Spleen (tissue), 11 donors: Measurements from ENCODE around the gene TIMP1. TPM values are rescaled to one million over a fixed set of nuclear protein-coding genes. Genes with fewer than 3 reads are reported as not detected.
A peak's percentile ranks its signal among the peaks of the same experiment; 100 is the strongest.

Source experiments
- DNase-seq: peaks from one replicate; pipeline ENCODE4 v3.0.0-alpha.2; 2020
- H3K27ac ChIP-seq, 8 donors: fragments of 200-600 bp; sonication (generic) in 7 of 8; 1 replicate in 4 of 8; 2 replicates in 4 of 8; pipeline versions ENCODE4 v1.5.0 to v1.8.0; 2016 to 2021; ENCODE audit warnings: inconsistent platforms in 4 of 8, mild to moderate bottlenecking in 4 of 8, moderate library complexity in 1 of 8
- H3K27me3 ChIP-seq, 7 donors: fragments of 200-600 bp; sonication (generic) in 6 of 7; replicated peaks in 1 of 7; 1 replicate in 4 of 7; 2 replicates in 3 of 7; pipeline versions ENCODE4 v1.5.0 to v1.8.0; 2016 to 2021; ENCODE audit warnings: inconsistent platforms in 3 of 7, mild to moderate bottlenecking in 1 of 7
- H3K36me3 ChIP-seq, 6 donors: fragments of 200-600 bp; sonication (generic) in 5 of 6; 1 replicate in 4 of 6; 2 replicates in 2 of 6; pipeline versions ENCODE4 v1.5.0 to v1.8.0; 2016 to 2021; ENCODE audit warnings: inconsistent platforms in 2 of 6
- H3K4me1 ChIP-seq, 6 donors: fragments of 200-600 bp; sonication (generic) in 5 of 6; 1 replicate in 3 of 6; 2 replicates in 3 of 6; pipeline versions ENCODE4 v1.5.0 to v1.8.0; 2016 to 2021; ENCODE audit warnings: inconsistent platforms in 3 of 6
- H3K4me3 ChIP-seq, 8 donors: fragments of 200-600 bp; sonication (generic) in 7 of 8; 1 replicate in 4 of 8; 2 replicates in 4 of 8; pipeline versions ENCODE4 v1.5.0 to v1.8.0; 2016 to 2021; ENCODE audit warnings: inconsistent platforms in 4 of 8, mild to moderate bottlenecking in 4 of 8, moderate library complexity in 2 of 8
- H3K9me3 ChIP-seq, 8 donors: fragments of 200-600 bp; sonication (generic) in 7 of 8; 1 replicate in 4 of 8; 2 replicates in 4 of 8; pipeline versions ENCODE4 v1.5.0 to v1.8.0; 2016 to 2021; ENCODE audit warnings: inconsistent platforms in 4 of 8
- POLR2A ChIP-seq, 3 donors: fragments of 450-650 bp; IDR thresholded peaks; one replicate each; pipeline ENCODE4 v1.5.1; 2017; ENCODE audit warnings: antibody characterized with exemption in 3 of 3, mild to moderate bottlenecking in 1 of 3
- POLR2AphosphoS5 ChIP-seq, 3 donors: sonication (generic); formaldehyde crosslinking; IDR thresholded peaks; one replicate each; pipeline ENCODE4 v1.5.1; 2017; ENCODE audit warnings: antibody characterized with exemption in 3 of 3
- WGBS, 5 donors: extraction: QIAGEN DNeasy Blood & Tissue Kit in 3 of 5; methylation state at CpG; one replicate each; pipeline versions ENCODE4 v1.1.5 to v1.1.7; 2013 to 2018; 5-methylcytosine and 5-hydroxymethylcytosine counted together
- intact Hi-C: fragments of 100-400 bp; cut with DNase I; formaldehyde crosslinking; loops from one replicate; pipeline ENCODE4 v1.15.0; 2023; ENCODE audit warnings: low total_unique reads
- polyA plus RNA-seq, 3 donors: library from polyadenylated mRNA; stranded (reverse); fragments of 200-250 nt; gene quantifications; one replicate each; pipeline ENCODE4 v1.2.1, GENCODE V29; 2013
- total RNA-seq, 7 donors: library from RNA; depleted of rRNA in 3 of 7; stranded (reverse); fragments of >200 nt in 3 of 7; fragmentation: NEBNext Ultra II Directional in 4 of 7; extraction: Animal tissue kit (Norgen Biotek cat#: 25700) in 4 of 7; gene quantifications; one replicate each; pipeline versions ENCODE4 v1.1.0 to v1.2.1, GENCODE V29; 2016 to 2021
- TF ChIP-seq, protein P1 (sequence below), 11 experiments: fragments of 200-600 bp in 7 of 11; fragments of 450-650 bp in 4 of 11; sonication (generic) in 4 of 11; IDR thresholded peaks in 8 of 11; conservative IDR thresholded peaks in 3 of 11; 1 replicate in 7 of 11; 2 replicates in 4 of 11; pipeline versions ENCODE4 v1.4.0 to v1.8.0; 2016 to 2021; ENCODE audit warnings: antibody characterized with exemption in 11 of 11, inconsistent platforms in 4 of 11, mild to moderate bottlenecking in 1 of 11
- donor health status: healthy with polysubstance abuse.
- donor health status: DM: no; HTN: no; CAD: no; lungs with moderate emphysema.
- donor health status: DM: no; HTN: no; CAD: no.
- donor health status: Bipolar disorder and iron deficiency.
- donor health status: healthy.
- donor health status: DM: no; HTN: no; CAD: no.
- donor health status: DM: yes; HTN: yes; CAD: no.

The TIMP1 gene
- total and polyA plus RNA-seq, 10 donors: 86.8 to 293 (median 184) TPM

GRCh38 chrX:47570794-47571193 is 11.4 kb upstream of the TIMP1 start:
- no peak for TF ChIP-seq POLR2AphosphoS5 (IDR thresholded peaks at IDR 0.05)
- TF ChIP-seq, protein P1, sequence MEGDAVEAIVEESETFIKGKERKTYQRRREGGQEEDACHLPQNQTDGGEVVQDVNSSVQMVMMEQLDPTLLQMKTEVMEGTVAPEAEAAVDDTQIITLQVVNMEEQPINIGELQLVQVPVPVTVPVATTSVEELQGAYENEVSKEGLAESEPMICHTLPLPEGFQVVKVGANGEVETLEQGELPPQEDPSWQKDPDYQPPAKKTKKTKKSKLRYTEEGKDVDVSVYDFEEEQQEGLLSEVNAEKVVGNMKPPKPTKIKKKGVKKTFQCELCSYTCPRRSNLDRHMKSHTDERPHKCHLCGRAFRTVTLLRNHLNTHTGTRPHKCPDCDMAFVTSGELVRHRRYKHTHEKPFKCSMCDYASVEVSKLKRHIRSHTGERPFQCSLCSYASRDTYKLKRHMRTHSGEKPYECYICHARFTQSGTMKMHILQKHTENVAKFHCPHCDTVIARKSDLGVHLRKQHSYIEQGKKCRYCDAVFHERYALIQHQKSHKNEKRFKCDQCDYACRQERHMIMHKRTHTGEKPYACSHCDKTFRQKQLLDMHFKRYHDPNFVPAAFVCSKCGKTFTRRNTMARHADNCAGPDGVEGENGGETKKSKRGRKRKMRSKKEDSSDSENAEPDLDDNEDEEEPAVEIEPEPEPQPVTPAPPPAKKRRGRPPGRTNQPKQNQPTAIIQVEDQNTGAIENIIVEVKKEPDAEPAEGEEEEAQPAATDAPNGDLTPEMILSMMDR (IDR thresholded peaks at IDR 0.05 in 8 of 11, conservative IDR thresholded peaks at IDR 0.05 in 3 of 11): no peak
- TF ChIP-seq POLR2A (IDR thresholded peaks at IDR 0.05): no peak
- intact Hi-C loops: no loop called here
- Histone ChIP-seq H3K27me3 (peaks cover 0 to 25% (median 8%) of the 10 kb centered on the region in 7 donors), H3K4me3 (no peak overlapping the region), H3K9me3 (no peaks in the 10 kb centered on the region), H3K36me3 (peaks cover 0 to 65% (median 46%) of the 10 kb centered on the region in 6 donors), H3K27ac (no peak overlapping the region), H3K4me1 (peaks cover 0 to 18% (median 7%) of the 10 kb centered on the region in 6 donors)
- 80 to 97% (median 91%) methylated on average over 7 to 8 of the region's 8 CpGs; no CpG with 5 or more reads in 1 of the 5 donors for WGBS, 5 donors
- DNase-seq: no peak

DNA sequence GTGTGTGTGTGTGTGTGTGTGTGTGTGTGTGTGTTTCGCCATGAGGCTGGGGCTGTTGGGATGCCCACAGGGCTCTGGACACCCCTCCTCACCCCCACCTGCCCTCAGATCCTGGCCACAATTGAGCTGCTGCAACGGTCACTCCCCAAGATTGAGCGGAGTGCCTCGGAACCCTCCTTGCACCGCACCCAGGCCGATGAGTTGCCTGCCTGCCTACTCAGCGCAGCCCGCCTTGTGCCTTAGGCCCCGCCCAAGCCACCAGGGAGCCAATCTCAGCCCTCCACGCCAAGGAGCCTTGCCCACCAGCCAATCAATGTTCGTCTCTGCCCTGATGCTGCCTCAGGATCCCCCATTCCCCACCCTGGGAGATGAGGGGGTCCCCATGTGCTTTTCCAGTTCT is 11.0 kb upstream of the TIMP1 start:
- Histone ChIP-seq H3K27ac (no peak overlapping the region), H3K4me1 (peaks cover 0 to 18% (median 7%) of the 10 kb centered on the region in 6 donors), H3K27me3 (peaks cover 0 to 25% (median 8%) of the 10 kb centered on the region in 7 donors), H3K4me3 (no peak overlapping the region), H3K9me3 (no peaks in the 10 kb centered on the region), H3K36me3 (peaks cover 0 to 61% (median 46%) of the 10 kb centered on the region in 6 donors)
- 89 to 96% (median 95%) methylated on average over 9 to 11 of the region's 11 CpGs for WGBS, 5 donors
- TF ChIP-seq, protein P1 (IDR thresholded peaks at IDR 0.05 in 8 of 11, conservative IDR thresholded peaks at IDR 0.05 in 3 of 11): no peak
- TF ChIP-seq POLR2AphosphoS5 (IDR thresholded peaks at IDR 0.05): peak; percentile 5 to 22 (median 10)
- intact Hi-C loops: no loop called here
- no peak for DNase-seq

GRCh38 chrX:47571896-47572295 is 10.3 kb upstream of the TIMP1 start:
- DNase-seq: no peak
- Histone ChIP-seq H3K4me3 (no peak overlapping the region), H3K4me1 (peaks cover 0 to 18% (median 7%) of the 10 kb centered on the region in 6 donors), H3K27ac (no peak overlapping the region), H3K27me3 (peaks cover 0 to 25% (median 8%) of the 10 kb centered on the region in 7 donors), H3K36me3 (peaks cover 0 to 54% (median 41%) of the 10 kb centered on the region in 6 donors), H3K9me3 (no peaks in the 10 kb centered on the region)
- WGBS, 5 donors: 84 to 92% (median 88%) methylated on average over 10 to 13 of the region's 13 CpGs
- TF ChIP-seq, protein P1 (IDR thresholded peaks at IDR 0.05 in 8 of 11, conservative IDR thresholded peaks at IDR 0.05 in 3 of 11): no peak
- peak in 2 of 3 donors; percentile 31 to 33 for TF ChIP-seq POLR2AphosphoS5 (IDR thresholded peaks at IDR 0.05)
- no peak for TF ChIP-seq POLR2A (IDR thresholded peaks at IDR 0.05)
- intact Hi-C loops: no loop called here

- 63 to 75% (median 67%) methylated on average over 8 to 9 of the region's 9 CpGs for WGBS, 5 donors
- no peak for DNase-seq
Observed at GRCh38 chrX:47572773-47573340, 9.4 kb upstream of the TIMP1 start.

More at GRCh38 chrX:47572773-47573340, 9.4 kb upstream of the TIMP1 start:
- TF ChIP-seq POLR2A (IDR thresholded peaks at IDR 0.05): no peak
- peak in 2 of 3 donors; percentile 27 to 53 for TF ChIP-seq POLR2AphosphoS5 (IDR thresholded peaks at IDR 0.05)
- TF ChIP-seq, protein P1 (IDR thresholded peaks at IDR 0.05 in 8 of 11, conservative IDR thresholded peaks at IDR 0.05 in 3 of 11): no peak
- Histone ChIP-seq H3K9me3 (no peaks in the 10 kb centered on the region), H3K36me3 (peaks cover 0 to 44% (median 33%) of the 10 kb centered on the region in 6 donors), H3K27ac (peak overlapping the region in 2 of 8 donors; percentile 54 to 64), H3K4me1 (peaks cover 0 to 18% (median 5%) of the 10 kb centered on the region in 6 donors), H3K27me3 (peaks cover 0 to 25% (median 8%) of the 10 kb centered on the region in 7 donors), H3K4me3 (no peak overlapping the region)
- intact Hi-C loops: no loop called here
